Hematopoietic multipotent progenitor cell treated with erythropoietin and hydrocortisone succinate and interleukin-3 and kit ligand, for 6 days (in vitro differentiated cells): ENCODE data around the gene DOCK2.
A peak's percentile ranks its signal among the peaks of the same experiment; 100 is the strongest.
"Not testable (repeated sequence)": the region's sequence is repeated elsewhere in the genome, so short reads cannot be mapped to it uniquely, and the experiment has no call there.

ENCODE experiments used
- DNase-seq: peaks from one replicate; pipeline ENCODE4 v3.0.0-alpha.2; 2015

Gene DOCK2

DNA sequence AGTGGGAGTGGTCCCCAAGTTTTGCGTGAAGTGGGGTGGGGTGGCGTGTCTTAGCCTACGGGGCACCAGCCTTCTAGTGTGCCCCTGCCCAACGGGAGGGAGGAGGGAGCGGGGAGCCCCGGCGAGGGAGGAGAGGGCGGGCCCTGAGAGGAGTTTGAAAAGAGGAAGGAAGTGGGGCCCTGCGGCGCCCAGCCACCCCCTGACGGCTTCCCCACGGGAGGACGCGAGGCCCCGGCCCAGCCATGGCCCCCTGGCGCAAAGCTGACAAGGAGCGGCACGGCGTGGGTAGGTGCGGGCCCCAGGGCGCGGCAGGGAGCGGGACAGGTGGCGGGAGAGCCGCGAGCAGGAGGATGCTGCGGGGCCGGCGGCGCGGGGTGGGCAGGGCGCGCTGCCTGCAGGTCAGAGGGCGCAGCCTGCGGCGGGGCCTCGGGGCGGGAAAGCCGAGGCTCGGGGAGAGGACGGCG is at the start of gene DOCK2:
Gene DOCK2, plus strand, starts transcription at position 191 of the 464 bp plus-strand sequence. Its CDS starts 52 bp downstream, at position 243.
- peak; percentile 84 for DNase-seq

DNA sequence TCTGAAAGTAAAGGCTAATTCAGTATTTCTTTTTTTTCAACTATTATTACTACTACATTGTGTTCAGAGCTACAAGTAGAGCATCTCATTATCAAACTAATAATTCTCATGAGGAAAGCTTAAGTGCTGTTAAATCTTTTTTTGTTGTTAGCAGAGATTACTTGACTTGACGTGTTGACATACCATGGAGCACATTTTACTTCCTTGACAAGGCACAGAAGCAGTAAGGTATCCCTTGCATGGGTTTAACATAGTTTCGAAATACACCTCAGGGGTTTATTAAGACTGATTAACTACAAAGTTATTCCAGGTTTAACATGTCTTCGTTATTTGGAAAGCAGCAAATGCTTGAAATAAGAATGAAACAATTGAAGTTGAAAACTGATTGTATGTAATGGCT is 46.5 kb upstream of the DOCK2 start:
- no peak for DNase-seq

DNA sequence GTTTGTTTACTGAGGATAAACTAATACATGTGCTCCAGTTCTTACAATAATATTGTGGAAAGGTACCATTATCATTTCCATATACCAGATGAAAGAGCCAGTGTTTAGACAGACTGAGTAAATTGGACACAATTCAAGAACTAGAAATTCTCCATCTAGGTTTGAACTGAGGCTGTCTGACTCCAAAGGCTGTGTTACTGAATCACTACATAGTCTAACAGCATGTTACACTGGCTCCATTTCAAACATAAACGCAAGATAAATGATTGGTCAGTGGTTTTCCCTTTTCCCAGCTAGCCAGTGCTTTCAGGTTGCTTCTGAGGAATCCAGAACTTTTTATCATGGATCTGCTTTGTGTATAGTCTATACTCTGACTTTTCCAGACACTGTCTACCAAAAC is 45.4 kb upstream of the DOCK2 start:
- DNase-seq: no peak

DNA sequence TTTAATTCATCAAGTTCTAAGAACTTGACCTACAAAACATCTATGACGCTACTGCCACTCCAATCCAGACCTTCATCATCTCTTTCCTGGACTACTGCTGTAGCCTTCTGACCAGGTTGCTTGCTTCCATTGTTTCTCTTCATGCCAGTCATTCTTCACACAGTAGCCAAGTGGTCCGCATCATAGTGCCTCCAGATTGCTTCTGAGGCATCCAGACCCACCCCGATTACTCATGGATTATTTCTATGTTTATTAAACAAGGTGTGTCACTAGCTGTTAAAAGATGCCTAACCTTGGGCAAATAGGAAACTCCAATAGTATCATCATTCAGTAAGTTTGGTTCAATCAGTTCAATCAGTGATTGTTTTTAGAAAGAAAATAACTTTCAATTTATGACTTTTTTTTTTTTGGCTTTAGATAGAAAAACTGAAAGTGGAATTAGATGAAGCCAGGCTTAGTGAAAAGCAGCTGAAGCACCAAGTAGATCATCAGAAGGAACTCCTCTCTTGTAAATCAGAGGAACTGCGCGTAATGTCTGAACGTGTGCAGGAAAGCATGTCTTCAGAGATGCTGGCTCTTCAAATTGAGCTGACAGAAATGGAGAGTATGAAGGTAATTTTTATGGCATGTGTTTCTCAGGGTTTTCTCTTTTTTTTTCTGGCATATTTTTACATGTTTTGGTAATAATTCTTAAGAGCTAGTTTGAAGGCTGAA is 44.0 kb upstream of the DOCK2 start:
- no peak for DNase-seq

DNA sequence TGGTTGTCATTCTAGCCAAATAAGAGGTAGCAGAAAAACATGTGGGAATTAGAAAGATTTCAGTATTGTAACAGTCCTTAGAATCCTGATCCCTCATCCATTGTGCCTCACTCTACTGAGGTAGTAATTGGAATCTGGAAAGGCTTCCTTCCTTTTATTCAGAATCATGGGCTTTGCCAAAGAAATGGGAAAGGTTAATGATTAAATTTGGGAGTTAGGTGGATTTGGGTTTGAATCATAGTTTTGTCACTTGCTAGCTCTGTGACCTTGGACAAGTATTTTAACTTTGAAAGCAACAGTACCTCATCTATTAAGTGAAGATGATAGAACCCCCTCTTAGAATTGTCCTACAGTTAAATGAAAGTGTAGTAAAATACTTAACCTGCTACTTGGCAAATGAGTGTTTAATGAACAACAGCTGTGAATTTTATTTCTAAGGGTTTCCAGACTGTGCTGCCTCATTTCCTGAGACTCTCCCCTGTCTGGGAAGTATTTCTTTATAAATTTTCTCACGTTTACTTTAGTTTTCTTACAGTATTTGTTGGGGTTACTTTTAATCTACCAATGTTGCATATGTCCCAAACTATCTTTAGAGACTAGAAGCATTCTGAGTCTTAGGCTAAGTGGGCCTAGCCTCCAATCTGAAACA is 41.8 kb upstream of the DOCK2 start:
- DNase-seq: no peak

DNA sequence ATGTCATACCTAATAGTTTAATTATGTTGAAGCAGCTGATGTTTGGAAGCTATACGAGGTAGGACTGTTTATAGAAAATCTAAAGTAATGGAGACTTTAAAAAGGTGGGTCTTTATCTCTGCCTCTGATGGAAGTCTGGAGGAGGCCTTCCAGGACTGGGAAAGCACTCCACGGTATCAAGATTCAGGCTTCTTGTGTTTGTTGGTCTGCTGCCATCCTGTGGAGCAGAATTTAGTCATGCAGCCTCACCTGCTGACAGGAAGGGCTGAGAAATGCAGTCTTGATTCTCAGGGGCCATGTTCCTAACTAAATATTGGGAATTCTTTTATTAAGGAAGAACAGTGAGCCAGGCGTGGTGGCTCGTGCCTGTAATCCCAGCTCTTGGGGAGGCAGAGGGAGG is 37.6 kb upstream of the DOCK2 start:
- no peak for DNase-seq

DNA sequence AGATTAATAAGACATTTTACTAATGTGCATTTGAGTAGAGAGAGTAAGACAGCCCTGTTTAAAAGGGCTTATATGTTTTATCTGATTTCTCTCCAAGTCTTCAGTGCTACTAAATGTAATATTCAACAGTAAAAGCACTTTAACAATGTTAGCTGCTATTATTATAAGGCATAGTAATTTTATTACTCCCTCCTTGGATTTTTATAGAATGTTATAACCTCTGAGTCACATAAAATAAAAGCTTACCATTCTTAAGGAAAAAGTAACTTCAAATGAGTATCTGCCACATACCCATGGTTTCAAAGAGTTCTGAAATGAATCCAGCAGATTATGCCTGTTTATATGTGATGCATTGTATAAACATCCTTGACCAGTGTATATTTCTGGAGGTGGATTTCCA is 34.5 kb upstream of the DOCK2 start:
- DNase-seq: no peak

DNA sequence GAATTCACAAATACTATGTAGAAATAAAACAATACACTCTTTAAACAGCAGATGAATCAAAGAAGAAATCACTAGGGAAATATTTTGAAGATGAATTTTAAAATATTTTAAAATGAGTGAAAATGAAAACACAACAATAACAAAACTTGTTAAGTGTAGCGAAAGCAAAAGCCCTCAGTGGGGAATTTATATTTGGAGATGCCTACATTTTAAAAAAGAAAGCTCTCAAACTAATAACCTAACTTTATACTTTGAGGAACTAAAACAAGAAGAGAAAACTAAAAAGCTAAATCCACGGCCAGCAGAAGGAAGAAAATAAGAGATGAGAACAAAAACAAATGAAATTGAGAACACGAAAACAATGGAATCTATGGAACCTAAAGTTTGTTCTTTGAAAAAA is 30.8 kb upstream of the DOCK2 start:
- no peak for DNase-seq

DNA sequence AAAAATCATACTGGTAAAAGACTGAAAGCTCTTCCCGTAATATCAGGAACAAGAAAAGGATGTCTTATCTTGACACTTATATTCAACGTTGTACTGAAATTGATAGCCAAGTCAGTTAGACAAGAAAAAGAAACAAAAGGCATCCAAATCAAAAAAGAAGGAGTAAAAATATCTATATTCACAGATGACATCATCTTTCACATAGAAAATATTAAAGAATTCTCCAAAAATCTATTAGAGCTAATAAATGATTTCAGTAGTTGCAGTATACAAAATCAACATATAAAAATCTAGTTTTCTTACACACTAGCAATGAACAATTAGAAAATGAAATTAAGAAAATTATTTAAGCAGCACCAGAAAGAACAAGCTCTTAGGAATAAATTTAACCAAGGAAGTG is 29.2 kb upstream of the DOCK2 start:
- no peak for DNase-seq

DNA sequence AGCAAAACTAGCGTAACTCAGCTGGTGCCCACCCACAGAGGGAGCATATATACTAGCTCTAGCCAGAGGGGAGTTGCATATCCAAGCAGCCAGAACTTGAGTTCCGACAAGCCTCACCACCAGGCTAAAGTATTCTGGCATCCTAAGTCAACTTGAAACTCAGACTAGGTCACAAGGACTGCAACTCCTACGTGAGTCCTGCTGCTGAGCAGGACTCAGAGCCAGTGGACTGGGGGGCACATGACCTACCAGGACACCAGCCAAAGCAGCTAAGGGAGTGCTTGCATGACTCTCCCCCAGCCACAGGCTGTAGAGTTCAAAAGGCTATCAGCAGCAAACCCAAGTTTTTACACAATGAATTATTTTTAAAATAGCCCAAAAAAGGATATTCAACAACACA is 27.4 kb upstream of the DOCK2 start:
- DNase-seq: no peak

DNA sequence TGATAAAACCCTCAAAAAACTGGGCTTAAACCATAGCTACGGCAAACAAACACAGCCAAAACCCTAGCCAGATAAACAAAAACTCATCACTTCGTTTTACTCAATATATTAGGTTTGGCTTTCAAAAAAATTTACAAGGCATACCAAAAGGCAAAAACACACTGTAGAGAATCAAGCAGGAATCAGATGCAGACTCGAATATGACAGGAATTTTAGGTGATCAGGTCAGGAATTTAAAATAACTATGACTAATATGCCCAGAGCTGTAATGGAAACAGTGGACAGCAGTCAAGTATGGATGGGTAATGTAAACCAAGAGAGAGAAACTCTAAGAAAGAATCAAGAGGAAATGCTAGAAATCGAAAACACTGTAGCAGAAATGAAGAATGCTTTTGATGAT is 26.5 kb upstream of the DOCK2 start:
- no peak for DNase-seq

DNA sequence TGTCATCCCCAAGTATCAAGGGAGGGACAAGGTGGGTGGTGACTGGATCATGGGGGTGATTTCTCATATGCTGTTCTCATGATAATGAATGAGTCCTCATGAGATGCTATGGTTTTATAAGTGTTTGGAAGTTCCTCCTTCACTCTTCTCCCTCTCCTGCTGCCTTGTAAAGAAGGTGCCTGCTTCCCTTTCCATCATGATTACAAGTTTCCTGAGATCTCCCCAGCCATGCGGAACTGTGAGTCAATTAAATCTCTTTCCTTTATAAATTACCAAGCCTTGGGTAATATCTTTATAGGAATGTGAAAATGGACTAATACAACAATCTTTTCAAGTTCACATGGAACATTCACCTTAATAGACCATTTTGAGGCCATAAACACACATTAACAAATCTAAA is 21.5 kb upstream of the DOCK2 start:
- DNase-seq: no peak

DNA sequence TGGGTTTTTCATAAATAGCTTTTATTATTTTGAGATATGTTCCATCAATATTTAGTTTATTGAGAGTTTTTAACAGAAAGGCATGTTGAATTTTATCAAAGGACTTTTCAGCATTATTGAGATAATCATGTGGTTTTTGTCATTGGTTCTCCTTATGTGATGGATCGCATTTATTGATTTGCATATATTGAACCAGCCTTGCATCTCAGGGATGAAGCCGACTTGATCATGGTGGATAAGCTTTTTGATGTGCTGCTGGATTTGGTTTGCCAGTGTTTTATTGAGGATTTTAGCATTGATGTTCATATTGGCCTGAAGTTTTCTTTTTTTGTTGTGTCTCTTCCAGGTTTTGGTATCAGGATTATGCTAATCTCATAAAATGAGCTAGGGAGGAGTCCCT is 12.8 kb upstream of the DOCK2 start:
- not testable (repeated sequence) for DNase-seq

DNA sequence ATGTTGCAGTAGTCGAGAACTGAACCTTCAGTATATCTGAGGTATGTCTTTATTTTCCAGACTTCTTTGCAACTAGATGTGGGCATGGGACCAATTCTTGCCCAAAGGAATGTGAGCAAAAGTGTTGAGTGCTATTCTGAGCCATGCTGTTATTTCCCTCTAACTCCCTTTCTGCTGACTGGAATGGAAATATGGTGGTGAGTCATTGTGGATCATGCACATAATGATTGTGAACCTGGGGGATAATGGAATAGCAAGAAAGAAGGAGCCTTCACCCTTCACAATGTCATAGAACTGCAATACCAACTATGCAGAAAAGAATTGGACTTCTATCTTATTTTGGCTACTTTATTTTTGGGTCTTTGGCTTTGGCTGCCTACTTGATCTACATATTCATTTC is 10.3 kb upstream of the DOCK2 start:
- no peak for DNase-seq

DNA sequence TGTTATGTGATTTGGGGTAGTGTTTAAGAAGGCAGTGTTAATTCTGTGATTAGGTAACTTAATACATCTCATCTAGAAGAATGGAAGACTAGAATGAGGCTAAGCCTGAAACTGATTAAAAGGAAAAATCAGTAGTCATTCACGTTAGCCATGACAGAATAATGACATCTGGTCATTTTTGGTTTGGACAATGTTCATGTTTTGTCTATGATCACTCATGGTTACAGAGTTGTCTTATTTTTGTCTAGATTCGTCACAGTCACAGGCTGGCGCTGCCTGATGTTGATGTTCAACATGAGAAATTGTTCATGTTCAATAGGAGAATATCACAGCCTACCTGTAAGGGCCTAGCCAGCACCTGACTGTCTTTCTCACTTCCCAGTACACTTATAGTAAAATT is 9.5 kb upstream of the DOCK2 start:
- DNase-seq: no peak

DNA sequence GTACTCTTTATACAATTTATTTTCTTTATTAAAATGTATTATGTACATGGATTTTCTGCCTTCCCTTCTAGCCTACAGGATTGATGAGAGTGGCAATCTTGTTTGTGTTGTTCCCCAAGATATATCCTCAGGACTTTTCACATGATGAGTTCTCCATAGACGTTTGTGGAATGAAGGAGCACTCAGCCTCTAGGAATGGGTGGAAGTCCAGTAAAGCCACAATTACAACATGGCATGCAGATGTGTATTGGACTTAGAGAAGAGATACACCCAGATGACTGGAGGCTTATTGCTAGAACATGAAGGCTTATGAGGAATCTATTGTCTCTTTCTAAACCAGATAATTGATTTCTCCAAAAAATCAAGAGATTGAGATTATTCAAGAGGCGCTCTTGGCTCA is 8.2 kb upstream of the DOCK2 start:
- DNase-seq: no peak

DNA sequence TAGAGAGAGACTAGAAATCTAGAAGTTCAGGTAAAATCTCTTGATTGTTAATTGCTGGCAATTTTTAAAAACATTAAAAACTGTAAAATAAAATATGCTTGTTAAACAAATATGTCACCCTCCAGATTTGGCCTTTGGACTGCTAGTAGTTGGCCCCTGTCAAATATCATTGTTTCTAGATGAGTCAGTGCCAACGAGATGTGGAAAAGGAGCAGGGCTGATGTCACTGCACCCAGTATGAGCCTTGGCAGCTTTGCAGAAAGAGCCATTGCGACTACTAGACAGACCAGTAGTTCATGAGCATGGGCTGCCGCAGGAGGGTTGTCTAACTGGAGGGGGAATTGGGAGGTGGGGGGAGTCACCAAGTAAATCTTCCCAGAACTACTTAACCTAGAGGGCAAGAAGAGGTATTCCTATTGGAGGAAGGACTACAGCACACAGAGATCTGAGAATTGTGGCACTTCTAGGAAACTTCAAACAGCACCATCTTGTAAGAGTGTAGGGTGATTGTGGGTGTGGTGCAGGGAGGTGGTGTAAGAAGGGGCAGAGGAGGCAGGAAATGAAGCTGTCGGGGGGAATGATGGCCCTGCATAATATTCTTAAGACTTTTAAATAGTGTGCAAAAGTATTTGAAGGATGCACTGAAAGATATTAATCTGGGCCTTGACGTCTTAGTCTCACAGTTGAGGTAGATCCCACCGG is 7.1 kb upstream of the DOCK2 start:
- DNase-seq: no peak

DNA sequence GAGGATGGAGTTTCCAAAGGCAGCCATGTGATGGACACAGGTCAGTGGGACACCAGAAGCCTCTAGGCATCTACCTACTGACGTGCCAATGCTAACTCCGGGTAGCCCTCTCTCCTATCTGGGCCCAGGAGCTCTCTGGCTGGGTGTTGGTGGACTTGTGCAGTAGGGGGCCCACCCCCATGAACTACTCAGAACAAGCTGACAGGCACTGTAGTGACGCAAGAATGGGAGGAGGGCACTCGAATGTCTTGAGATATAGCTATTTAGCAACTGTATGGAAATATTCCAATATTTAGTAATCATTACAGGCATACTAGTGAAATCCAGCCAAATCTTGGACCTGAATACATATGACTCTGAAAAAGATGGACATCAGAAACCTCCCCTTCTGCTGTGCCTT is 5.7 kb upstream of the DOCK2 start:
- DNase-seq: no peak

DNA sequence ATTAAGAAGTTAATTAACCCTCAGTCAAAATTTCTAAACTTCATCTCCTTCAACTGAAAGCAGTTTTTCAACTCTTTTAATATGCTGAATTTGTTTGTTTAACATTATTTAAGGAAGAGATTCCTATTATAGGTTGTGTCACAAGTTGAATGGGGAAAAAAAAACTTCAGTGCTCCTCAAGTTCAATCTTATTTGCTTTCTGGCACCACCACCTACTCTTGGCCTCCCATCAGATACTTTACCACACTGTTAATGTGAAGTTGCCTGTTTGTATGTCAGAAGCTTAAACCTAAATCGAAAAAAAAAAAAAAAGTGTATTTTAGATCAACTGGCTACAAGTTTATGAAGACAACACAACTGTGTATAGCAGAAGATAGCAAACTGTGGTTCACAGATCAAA is 4.1 kb upstream of the DOCK2 start:
- no peak for DNase-seq

DNA sequence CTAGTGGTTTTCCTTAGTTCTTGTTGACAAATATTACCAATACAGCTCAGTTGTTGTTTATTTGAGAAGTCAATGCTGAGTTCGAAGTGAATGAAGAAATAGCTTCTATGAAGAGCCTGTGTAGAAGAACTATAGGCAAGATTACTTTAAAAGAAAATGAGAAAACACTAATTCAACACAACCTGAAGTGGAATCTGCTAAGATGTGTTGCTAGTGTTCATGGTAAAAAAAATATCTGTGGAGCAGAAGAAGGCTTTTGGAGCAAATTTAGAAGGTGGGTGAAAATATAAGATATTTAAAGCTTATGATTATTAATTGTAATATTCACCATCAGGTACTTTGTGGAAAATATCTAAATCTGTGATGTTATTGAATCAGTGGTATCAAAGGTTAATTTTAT is 2.5 kb upstream of the DOCK2 start:
- no peak for DNase-seq

DNA sequence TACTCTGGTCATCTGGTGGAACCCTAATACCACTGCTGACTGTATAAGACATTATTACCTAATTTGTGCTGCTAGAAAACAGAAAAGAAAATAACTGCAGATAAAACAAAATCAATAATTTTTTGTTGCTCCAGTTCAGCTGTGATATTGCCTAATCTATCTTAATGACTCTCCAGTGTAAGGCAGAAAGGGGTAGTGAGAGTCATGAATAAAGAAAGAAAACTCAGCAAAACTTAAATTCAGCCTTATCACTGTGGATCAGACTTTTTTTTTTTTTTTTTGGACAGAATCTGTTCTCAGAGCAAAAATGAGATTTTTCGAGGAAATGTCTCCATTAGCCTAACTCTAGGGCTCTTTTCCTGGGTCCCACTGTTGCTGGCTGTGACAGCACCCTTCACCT is 1.1 kb upstream of the DOCK2 start:
- DNase-seq: peak; percentile 14

DNA sequence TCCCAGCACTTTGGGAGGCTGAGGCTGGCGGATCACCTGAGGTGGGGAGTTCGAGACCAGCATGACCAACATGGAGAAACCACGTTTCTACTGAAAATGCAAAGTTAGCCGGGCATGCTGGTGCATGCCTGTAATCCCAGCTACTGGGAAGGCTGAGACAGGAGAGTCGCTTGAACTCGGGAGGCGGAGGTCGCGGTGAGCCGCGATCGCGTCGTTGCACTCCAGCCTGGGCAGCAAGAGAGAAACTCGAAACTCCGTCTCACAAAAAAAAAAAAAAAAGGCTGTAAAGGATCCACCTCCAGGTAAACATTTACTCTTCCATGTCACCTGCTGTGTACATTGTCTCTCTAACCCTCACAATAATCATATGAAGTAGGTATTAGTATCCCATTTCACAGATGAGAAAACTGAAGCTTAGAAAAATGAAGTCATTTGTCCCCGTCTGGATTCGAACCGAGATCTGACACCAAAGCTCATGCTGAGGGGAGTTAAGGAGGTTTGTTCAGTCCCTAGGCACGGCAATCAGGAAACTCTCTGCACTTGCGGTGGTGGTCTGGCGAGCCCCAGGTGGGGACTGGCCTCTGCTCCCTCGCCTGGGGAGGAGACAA is 494 bp upstream of the DOCK2 start:
- DNase-seq: no peak

DNA sequence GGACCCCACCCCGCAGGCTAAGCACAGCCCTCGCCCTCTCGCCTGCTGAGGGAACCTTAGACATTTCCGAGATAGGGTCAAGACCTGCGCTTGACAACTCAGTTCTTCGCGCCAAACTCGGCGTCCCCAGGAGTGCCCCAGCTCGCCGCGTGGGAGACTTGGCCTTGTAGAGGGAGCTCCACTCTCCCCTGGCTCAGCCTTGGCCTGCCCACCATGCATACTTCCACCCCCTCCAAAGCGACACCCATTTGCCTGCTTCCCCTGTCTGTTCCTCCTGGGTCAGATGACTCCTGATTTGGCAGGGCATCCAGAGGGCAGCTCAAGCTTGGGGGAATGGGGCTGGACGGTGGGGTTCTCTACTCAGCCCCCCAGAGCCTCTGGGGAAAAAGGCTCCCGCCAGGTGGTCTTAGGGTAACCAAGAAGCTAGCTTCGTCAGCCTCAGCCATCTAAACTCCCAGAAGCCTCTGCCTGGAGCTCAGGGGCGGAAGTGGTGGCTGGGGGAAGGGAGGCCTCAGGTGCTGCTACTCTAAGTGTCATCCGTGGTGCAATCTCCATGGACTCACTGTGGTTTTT is 560 bp downstream of the DOCK2 start:
- DNase-seq: peak; percentile 67
